Lower lobe of right lung (tissue), 2 donors: ENCODE results near the gene IGFBP5. TPM values are rescaled to one million over a fixed set of nuclear protein-coding genes. Genes with fewer than 3 reads are reported as not detected.

Experiments used
- ATAC-seq, 2 donors: fragments of 200-7000 bp; cut with Tn5 transposase; one replicate each; pipeline ENCODE4 v1.9.1; 2020 to 2022; ENCODE audit warnings: mild to moderate bottlenecking in 2 of 2, moderate library complexity in 2 of 2
- DNase-seq: peaks from one replicate; pipeline ENCODE4 v3.0.0-alpha.2; 2020
- H3K27ac ChIP-seq: fragments of 200-600 bp; one replicate; pipeline ENCODE4 v1.8.0; 2022
- H3K27me3 ChIP-seq: fragments of 200-600 bp; one replicate; pipeline ENCODE4 v1.8.0; 2022; ENCODE audit warnings: low read depth
- H3K36me3 ChIP-seq: fragments of 200-600 bp; one replicate; pipeline ENCODE4 v1.8.0; 2022; ENCODE audit warnings: mild to moderate bottlenecking
- H3K4me1 ChIP-seq: fragments of 200-600 bp; one replicate; pipeline ENCODE4 v1.8.0; 2022
- H3K4me3 ChIP-seq: fragments of 200-600 bp; one replicate; pipeline ENCODE4 v1.8.0; 2022; ENCODE audit warnings: mild to moderate bottlenecking
- H3K9me3 ChIP-seq: fragments of 200-600 bp; one replicate; pipeline ENCODE4 v1.8.0; 2022
- intact Hi-C: fragments of 100-400 bp; cut with DNase I; formaldehyde crosslinking; loops from one replicate; pipeline ENCODE4 v1.11.0; 2022
- total RNA-seq: library from RNA; stranded (reverse); fragmentation: NEBNext Ultra II Directional; extraction: Animal tissue kit (Norgen Biotek cat#: 25700); gene quantifications from one replicate; pipeline ENCODE4 v1.2.1, GENCODE V29; 2021
- TF ChIP-seq, protein P1 (sequence below): fragments of 200-600 bp; IDR thresholded peaks from one replicate; pipeline ENCODE4 v1.8.0; 2022; ENCODE audit warnings: antibody characterized with exemption, mild to moderate bottlenecking
- donor health status: DM: no; HTN: yes; CAD: no; lungs with severe emphysema.

IGFBP5 gene
- total RNA-seq, 1 donor from 2014 or later = 145 TPM

- TF ChIP-seq, protein P1, sequence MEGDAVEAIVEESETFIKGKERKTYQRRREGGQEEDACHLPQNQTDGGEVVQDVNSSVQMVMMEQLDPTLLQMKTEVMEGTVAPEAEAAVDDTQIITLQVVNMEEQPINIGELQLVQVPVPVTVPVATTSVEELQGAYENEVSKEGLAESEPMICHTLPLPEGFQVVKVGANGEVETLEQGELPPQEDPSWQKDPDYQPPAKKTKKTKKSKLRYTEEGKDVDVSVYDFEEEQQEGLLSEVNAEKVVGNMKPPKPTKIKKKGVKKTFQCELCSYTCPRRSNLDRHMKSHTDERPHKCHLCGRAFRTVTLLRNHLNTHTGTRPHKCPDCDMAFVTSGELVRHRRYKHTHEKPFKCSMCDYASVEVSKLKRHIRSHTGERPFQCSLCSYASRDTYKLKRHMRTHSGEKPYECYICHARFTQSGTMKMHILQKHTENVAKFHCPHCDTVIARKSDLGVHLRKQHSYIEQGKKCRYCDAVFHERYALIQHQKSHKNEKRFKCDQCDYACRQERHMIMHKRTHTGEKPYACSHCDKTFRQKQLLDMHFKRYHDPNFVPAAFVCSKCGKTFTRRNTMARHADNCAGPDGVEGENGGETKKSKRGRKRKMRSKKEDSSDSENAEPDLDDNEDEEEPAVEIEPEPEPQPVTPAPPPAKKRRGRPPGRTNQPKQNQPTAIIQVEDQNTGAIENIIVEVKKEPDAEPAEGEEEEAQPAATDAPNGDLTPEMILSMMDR = no peak
- Histone ChIP-seq H3K36me3 (peaks cover 2% of the 10 kb centered on the region), H3K27ac (peak overlapping the region; percentile 43), H3K4me3 (no peak overlapping the region), H3K27me3 (no peaks in the 10 kb centered on the region), H3K4me1 (peaks cover 35% of the 10 kb centered on the region), H3K9me3 (no peaks in the 10 kb centered on the region)
- DNase-seq (no peak), ATAC-seq (peak; percentile 65 to 78)
- intact Hi-C loops = loop anchor here (5.0 kb wide), 1 partner anchor 828 kb away; no protein-coding TSS in a partner anchor
Measured at GRCh38 chr2:216683846-216684245, 11.5 kb downstream of the IGFBP5 start.

- peaks cover 27% of the 10 kb centered on the region for H3K4me1 ChIP-seq
- H3K27ac ChIP-seq = no peak overlapping the region
- peaks cover 23% of the 10 kb centered on the region for H3K36me3 ChIP-seq
- no peak for ATAC-seq
- no peaks in the 10 kb centered on the region for H3K9me3 ChIP-seq
- TF ChIP-seq, protein P1 = no peak
- no peak overlapping the region for H3K4me3 ChIP-seq
- no peak for DNase-seq
- H3K27me3 ChIP-seq = no peaks in the 10 kb centered on the region
- intact Hi-C loops = loop anchor here (5.0 kb wide), 1 partner anchor 831 kb away; no protein-coding TSS in a partner anchor
Measured at GRCh38 chr2:216681683-216682082, 13.7 kb downstream of the IGFBP5 start.

- intact Hi-C loops = loop anchor here (5.0 kb wide), 1 partner anchor 831 kb away; no protein-coding TSS in a partner anchor
- H3K4me1 ChIP-seq = peaks cover 27% of the 10 kb centered on the region
- H3K27ac ChIP-seq = no peak overlapping the region
- H3K36me3 ChIP-seq = peaks cover 25% of the 10 kb centered on the region
- no peak overlapping the region for H3K4me3 ChIP-seq
- TF ChIP-seq, protein P1 = no peak
- no peaks in the 10 kb centered on the region for H3K27me3 ChIP-seq
- no peaks in the 10 kb centered on the region for H3K9me3 ChIP-seq
- DNase-seq (no peak), ATAC-seq (no peak)
Measured at GRCh38 chr2:216680951-216681629, 14.3 kb downstream of the IGFBP5 start.

GRCh38 chr2:216679658-216680024 is 15.7 kb downstream of the IGFBP5 start:
- Histone ChIP-seq H3K36me3 (peaks cover 31% of the 10 kb centered on the region), H3K4me1 (peaks cover 25% of the 10 kb centered on the region), H3K27me3 (no peaks in the 10 kb centered on the region), H3K4me3 (no peak overlapping the region), H3K27ac (peak overlapping the region; percentile 4), H3K9me3 (no peaks in the 10 kb centered on the region)
- intact Hi-C loops = loop anchor here (5.0 kb wide), 1 partner anchor 833 kb away; no protein-coding TSS in a partner anchor
- no peak for ATAC-seq
- TF ChIP-seq, protein P1 = no peak
- DNase-seq = peak; percentile 49

GRCh38 chr2:216678813-216679657 is 16.3 kb downstream of the IGFBP5 start:
- peak; percentile 26 for DNase-seq
- ATAC-seq = no peak
- intact Hi-C loops = no loop called here
- Histone ChIP-seq H3K27me3 (no peaks in the 10 kb centered on the region), H3K36me3 (peaks cover 31% of the 10 kb centered on the region), H3K4me3 (no peak overlapping the region), H3K27ac (peak overlapping the region; percentile 4), H3K9me3 (no peaks in the 10 kb centered on the region), H3K4me1 (peaks cover 19% of the 10 kb centered on the region)
- TF ChIP-seq, protein P1 = no peak
